Lower leg skin (tissue), 3 donors: ENCODE results near the gene TGFBR3.

Experiments
- CTCF ChIP-seq, 3 donors: fragments of 450-650 bp; IDR thresholded peaks; one replicate each; pipeline ENCODE4 v1.5.1; 2016; ENCODE audit warnings: antibody characterized with exemption in 3 of 3, mild to moderate bottlenecking in 3 of 3, moderate library complexity in 2 of 3
- POLR2A ChIP-seq, 2 donors: fragments of 450-650 bp; IDR thresholded peaks; one replicate each; pipeline ENCODE4 v1.6.1; 2016 to 2017; ENCODE audit warnings: antibody characterized with exemption in 2 of 2, mild to moderate bottlenecking in 1 of 2, moderate library complexity in 1 of 2

- TF ChIP-seq CTCF (IDR thresholded peaks at IDR 0.05) (no peak), POLR2A (IDR thresholded peaks at IDR 0.05) (no peak)
These were observed 140.1 kb downstream of the TGFBR3 start for GRCh38 chr1:91745640-91746373.
